ENCODE results near the gene UBTD1.
"Not testable (repeated sequence)": the region's sequence is repeated elsewhere in the genome, so short reads cannot be mapped to it uniquely, and the experiment has no call there.

DNA sequence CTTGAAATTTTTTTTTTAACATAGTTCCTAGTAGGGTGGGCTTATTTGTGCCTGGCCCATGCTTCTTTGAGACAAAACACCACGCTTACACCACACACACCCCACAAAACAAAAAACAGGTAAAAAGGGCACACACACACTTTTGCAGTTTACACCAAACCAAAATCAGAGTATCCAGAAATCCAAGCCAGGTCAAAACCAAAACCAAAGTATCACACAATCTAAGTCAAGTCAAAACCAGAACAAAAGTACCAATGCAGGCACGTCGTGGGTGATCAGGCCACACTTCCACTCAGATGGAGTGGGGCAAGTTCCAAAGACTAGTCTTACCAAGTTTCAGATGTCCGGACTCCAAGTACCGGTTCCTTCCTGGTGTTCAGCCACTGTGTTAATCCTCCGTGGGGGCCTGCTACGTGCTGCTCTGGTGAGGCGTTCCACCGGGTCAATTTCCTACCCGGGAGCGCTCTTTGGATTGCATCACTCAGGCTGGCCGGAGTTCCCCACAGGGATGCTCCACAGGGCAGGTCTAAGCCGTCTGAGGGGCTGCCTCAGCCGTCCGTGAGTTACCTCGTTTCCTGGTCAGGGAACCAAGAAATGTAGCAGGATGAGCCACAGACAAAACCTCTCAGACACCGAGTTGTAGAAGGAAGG is 62.1 kb downstream of the UBTD1 start:
- TF ChIP-seq, protein P1, sequence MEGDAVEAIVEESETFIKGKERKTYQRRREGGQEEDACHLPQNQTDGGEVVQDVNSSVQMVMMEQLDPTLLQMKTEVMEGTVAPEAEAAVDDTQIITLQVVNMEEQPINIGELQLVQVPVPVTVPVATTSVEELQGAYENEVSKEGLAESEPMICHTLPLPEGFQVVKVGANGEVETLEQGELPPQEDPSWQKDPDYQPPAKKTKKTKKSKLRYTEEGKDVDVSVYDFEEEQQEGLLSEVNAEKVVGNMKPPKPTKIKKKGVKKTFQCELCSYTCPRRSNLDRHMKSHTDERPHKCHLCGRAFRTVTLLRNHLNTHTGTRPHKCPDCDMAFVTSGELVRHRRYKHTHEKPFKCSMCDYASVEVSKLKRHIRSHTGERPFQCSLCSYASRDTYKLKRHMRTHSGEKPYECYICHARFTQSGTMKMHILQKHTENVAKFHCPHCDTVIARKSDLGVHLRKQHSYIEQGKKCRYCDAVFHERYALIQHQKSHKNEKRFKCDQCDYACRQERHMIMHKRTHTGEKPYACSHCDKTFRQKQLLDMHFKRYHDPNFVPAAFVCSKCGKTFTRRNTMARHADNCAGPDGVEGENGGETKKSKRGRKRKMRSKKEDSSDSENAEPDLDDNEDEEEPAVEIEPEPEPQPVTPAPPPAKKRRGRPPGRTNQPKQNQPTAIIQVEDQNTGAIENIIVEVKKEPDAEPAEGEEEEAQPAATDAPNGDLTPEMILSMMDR (IDR thresholded peaks at IDR 0.05; ENCODE audit: insufficient read depth, low read length, poor library complexity, severe bottlenecking): not testable (repeated sequence)
- TF ChIP-seq EZH2phosphoT487 (conservative IDR thresholded peaks at IDR 0.05; ENCODE audit: low read length): not testable (repeated sequence)

Measured in SU-DHL-6 (cell line).